ENCODE results near the gene VAV2.

The VAV2 gene

DNA sequence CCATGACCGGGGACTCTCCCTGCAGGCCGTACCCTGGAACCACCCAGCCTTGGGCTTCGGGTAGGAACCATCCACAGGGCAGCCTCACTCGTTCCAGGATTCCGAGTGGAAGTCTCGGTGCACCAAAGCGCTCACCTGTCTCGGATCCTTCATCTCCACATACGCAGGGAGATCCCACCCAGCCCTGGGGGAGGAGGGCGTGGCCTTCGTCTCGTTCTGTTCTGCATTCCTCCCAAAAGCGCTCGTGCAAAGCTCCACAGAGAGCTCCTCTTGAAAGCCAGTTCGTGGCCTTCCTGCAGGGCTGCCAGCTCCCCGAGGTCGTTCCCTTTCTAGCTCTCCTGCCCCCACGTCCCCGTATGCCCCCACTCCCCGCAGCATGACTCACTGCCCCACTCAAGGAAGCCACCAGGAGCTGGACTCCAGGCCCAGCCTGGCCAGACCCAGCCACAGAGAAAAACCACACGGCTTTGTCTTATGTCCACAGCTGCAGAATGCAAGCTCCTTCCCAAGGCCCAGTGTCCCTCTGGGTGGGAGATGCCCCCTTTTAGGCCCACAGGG lies 189.0 kb downstream of the VAV2 start:
- TF ChIP-seq EGR1 (IDR thresholded peaks at IDR 0.05) (no peak), NFIC (IDR thresholded peaks at IDR 0.05) (no peak), CREB1 (IDR thresholded peaks at IDR 0.05; ENCODE audit: low read depth) (no peak), TAF1 (IDR thresholded peaks at IDR 0.05; ENCODE audit: low read depth) (no peak), TEAD4 (IDR thresholded peaks at IDR 0.05) (no peak), ZBTB7A (IDR thresholded peaks at IDR 0.05; ENCODE audit: low read depth) (no peak), CEBPB (IDR thresholded peaks at IDR 0.05) (no peak), EP300 (IDR thresholded peaks at IDR 0.05; ENCODE audit: borderline replicate concordance) (no peak), TCF12 (IDR thresholded peaks at IDR 0.05; ENCODE audit: low read depth) (no peak), FOXM1 (IDR thresholded peaks at IDR 0.05; ENCODE audit: borderline replicate concordance, low read depth) (no peak), RAD21 (IDR thresholded peaks at IDR 0.05; ENCODE audit: low read depth) (no peak)
- TF ChIP-seq, protein P1, sequence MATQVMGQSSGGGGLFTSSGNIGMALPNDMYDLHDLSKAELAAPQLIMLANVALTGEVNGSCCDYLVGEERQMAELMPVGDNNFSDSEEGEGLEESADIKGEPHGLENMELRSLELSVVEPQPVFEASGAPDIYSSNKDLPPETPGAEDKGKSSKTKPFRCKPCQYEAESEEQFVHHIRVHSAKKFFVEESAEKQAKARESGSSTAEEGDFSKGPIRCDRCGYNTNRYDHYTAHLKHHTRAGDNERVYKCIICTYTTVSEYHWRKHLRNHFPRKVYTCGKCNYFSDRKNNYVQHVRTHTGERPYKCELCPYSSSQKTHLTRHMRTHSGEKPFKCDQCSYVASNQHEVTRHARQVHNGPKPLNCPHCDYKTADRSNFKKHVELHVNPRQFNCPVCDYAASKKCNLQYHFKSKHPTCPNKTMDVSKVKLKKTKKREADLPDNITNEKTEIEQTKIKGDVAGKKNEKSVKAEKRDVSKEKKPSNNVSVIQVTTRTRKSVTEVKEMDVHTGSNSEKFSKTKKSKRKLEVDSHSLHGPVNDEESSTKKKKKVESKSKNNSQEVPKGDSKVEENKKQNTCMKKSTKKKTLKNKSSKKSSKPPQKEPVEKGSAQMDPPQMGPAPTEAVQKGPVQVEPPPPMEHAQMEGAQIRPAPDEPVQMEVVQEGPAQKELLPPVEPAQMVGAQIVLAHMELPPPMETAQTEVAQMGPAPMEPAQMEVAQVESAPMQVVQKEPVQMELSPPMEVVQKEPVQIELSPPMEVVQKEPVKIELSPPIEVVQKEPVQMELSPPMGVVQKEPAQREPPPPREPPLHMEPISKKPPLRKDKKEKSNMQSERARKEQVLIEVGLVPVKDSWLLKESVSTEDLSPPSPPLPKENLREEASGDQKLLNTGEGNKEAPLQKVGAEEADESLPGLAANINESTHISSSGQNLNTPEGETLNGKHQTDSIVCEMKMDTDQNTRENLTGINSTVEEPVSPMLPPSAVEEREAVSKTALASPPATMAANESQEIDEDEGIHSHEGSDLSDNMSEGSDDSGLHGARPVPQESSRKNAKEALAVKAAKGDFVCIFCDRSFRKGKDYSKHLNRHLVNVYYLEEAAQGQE (IDR thresholded peaks at IDR 0.05; ENCODE audit: low read depth), result no peak
- TF ChIP-seq, protein P2, sequence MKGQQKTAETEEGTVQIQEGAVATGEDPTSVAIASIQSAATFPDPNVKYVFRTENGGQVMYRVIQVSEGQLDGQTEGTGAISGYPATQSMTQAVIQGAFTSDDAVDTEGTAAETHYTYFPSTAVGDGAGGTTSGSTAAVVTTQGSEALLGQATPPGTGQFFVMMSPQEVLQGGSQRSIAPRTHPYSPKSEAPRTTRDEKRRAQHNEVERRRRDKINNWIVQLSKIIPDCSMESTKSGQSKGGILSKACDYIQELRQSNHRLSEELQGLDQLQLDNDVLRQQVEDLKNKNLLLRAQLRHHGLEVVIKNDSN (IDR thresholded peaks at IDR 0.05), result no peak
- TF ChIP-seq, protein P3, sequence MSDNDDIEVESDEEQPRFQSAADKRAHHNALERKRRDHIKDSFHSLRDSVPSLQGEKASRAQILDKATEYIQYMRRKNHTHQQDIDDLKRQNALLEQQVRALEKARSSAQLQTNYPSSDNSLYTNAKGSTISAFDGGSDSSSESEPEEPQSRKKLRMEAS (IDR thresholded peaks at IDR 0.05), result no peak

DNA sequence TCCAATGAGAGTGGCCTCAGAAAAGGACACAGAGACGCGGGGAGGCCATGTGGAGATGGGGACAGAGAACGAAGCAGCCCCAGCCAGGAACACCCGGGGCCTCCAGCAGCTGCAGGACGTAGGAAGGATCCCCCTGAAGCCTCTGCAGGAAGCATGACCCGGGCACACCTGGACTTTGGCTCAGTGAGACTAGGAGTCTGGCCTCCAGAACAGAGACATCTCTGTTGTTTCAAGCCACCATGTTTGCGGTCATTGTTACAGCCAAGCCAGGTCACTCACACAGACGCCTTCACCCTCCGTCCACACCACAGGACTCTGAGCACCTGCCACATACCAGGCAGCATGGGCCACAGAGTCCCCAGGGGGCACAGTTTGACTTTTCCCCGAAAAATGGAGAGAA lies 190.4 kb downstream of the VAV2 start:
- TF ChIP-seq EGR1 (IDR thresholded peaks at IDR 0.05) (no peak), FOXM1 (IDR thresholded peaks at IDR 0.05; ENCODE audit: borderline replicate concordance, low read depth) (no peak), TAF1 (IDR thresholded peaks at IDR 0.05; ENCODE audit: low read depth) (no peak), RAD21 (IDR thresholded peaks at IDR 0.05; ENCODE audit: low read depth) (no peak)
- TF ChIP-seq, protein P2 (IDR thresholded peaks at IDR 0.05), result no peak
- TF ChIP-seq, protein P3 (IDR thresholded peaks at IDR 0.05), result no peak

DNA sequence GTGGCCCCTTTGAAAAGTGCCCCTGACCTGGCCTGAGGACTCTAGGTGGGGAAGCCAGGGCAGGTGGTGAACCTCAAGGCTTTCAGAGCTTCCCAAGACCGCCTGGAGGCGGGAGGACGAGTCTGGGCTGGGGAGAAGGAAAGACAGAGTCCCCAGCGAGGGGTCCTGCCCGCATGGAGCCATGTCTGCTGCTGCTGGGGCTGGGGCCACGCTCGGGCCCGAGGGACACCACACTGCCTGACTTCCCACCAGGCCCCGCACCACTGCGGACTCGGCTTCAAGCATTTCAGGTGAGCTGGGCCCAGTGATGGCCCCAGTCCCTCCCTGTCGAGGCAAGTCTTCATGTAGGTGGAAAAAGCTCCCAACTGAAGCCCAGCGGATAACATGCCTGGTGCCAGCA lies 191.9 kb downstream of the VAV2 start:
- TF ChIP-seq, protein P2 (IDR thresholded peaks at IDR 0.05), result no peak
- TF ChIP-seq CEBPB (IDR thresholded peaks at IDR 0.05) (no peak), CREB1 (IDR thresholded peaks at IDR 0.05; ENCODE audit: low read depth) (no peak), YY1 (IDR thresholded peaks at IDR 0.05; ENCODE audit: low read depth) (no peak), TAF1 (IDR thresholded peaks at IDR 0.05; ENCODE audit: low read depth) (no peak), TCF12 (IDR thresholded peaks at IDR 0.05; ENCODE audit: low read depth) (no peak), RAD21 (IDR thresholded peaks at IDR 0.05; ENCODE audit: low read depth) (no peak), FOXM1 (IDR thresholded peaks at IDR 0.05; ENCODE audit: borderline replicate concordance, low read depth) (no peak), NFIC (IDR thresholded peaks at IDR 0.05) (no peak), TEAD4 (IDR thresholded peaks at IDR 0.05) (no peak), ZBTB7A (IDR thresholded peaks at IDR 0.05; ENCODE audit: low read depth) (no peak), EP300 (IDR thresholded peaks at IDR 0.05; ENCODE audit: borderline replicate concordance) (no peak)
- TF ChIP-seq, protein P3 (IDR thresholded peaks at IDR 0.05), result no peak
- TF ChIP-seq, protein P1 (IDR thresholded peaks at IDR 0.05; ENCODE audit: low read depth), result no peak

DNA sequence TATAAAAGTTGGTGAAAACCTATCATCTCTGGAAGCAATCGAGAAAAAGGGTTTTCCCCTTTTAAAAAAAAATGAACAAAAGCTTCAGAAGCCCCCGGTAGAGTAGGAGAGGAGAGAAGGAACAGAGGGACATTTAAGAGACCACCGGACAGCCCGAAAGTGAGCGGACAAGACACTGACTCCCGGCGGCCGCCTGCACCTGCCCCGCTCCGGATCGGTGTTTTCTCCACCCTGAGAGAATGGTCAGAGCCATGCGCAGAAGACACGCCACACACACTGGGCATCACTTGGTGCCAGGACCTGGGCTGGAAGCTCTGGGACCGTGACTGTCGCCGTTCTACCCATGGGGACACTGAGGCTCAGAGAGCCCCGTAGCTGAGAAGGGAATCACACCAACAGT lies 192.4 kb downstream of the VAV2 start:
- no peak for TF ChIP-seq TAF1 (IDR thresholded peaks at IDR 0.05; ENCODE audit: low read depth)
- TF ChIP-seq, protein P1 (IDR thresholded peaks at IDR 0.05; ENCODE audit: low read depth), result no peak
- TF ChIP-seq EP300 (IDR thresholded peaks at IDR 0.05; ENCODE audit: borderline replicate concordance), result no peak
- TF ChIP-seq FOXM1 (IDR thresholded peaks at IDR 0.05; ENCODE audit: borderline replicate concordance, low read depth), result no peak
- TF ChIP-seq, protein P3 (IDR thresholded peaks at IDR 0.05), result no peak
- TF ChIP-seq, protein P2 (IDR thresholded peaks at IDR 0.05), result no peak
- TF ChIP-seq TCF12 (IDR thresholded peaks at IDR 0.05; ENCODE audit: low read depth), result no peak
- no peak for TF ChIP-seq NFIC (IDR thresholded peaks at IDR 0.05)
- no peak for TF ChIP-seq TEAD4 (IDR thresholded peaks at IDR 0.05)
- TF ChIP-seq RAD21 (IDR thresholded peaks at IDR 0.05; ENCODE audit: low read depth), result no peak
- no peak for TF ChIP-seq CEBPB (IDR thresholded peaks at IDR 0.05)
- TF ChIP-seq YY1 (IDR thresholded peaks at IDR 0.05; ENCODE audit: low read depth), result no peak
- no peak for TF ChIP-seq CREB1 (IDR thresholded peaks at IDR 0.05; ENCODE audit: low read depth)
